T-cell (primary cell): ENCODE results near the gene TENT4B. TPM values are rescaled to one million over a fixed set of nuclear protein-coding genes. Genes with fewer than 3 reads are reported as not detected.

Experiments
- ATAC-seq, 4 experiments: fragments of 200-7000 bp in 3 of 4; fragments of 150-1000 bp in 1 of 4; cut with Tn5 transposase; replicated peaks in 1 of 4; 1 replicate in 3 of 4; 2 replicates in 1 of 4; pipeline ENCODE4 v1.10.0; 2021; ENCODE audit warnings: moderate library complexity in 3 of 4, mild to moderate bottlenecking in 2 of 4, moderate number of reproducible peaks in 1 of 4
- CTCF ChIA-PET, 2 donors: fragments of 300-600 bp; sonication (Branson Sonifier 250); formaldehyde crosslinking; loops; one replicate each; lab custom pipeline; 2022; ENCODE audit warnings: antibody characterized with exemption in 2 of 2; lab: Charles Lee
- POLR2A ChIA-PET, 2 donors: fragments of 300-600 bp; sonication (Branson Sonifier 250); formaldehyde crosslinking; loops; one replicate each; lab custom pipeline; 2022; ENCODE audit warnings: antibody characterized with exemption in 2 of 2; lab: Charles Lee
- DNase-seq, 35 experiments: peaks; one replicate each; pipeline versions ENCODE4 v3.0.0 to v3.0.0-alpha.2; 2013 to 2023
- H3K27ac ChIP-seq: one replicate; pipeline ENCODE4 v1.5.1; 2013; ENCODE audit warnings: low read length
- H3K27me3 ChIP-seq, 2 experiments: replicated peaks in 1 of 2; 1 replicate in 1 of 2; 2 replicates in 1 of 2; pipeline versions ENCODE4 v1.6.1 to v1.7.0; 2013; ENCODE audit warnings: low read length in 1 of 2, mixed read lengths in 1 of 2; ENCODE audit not compliant: control insufficient read depth in 2 of 2, insufficient read depth in 2 of 2; ENCODE audit errors: extremely low read depth in 1 of 2
- H3K36me3 ChIP-seq, 2 donors: 1 replicate in 1 of 2; 2 replicates in 1 of 2; pipeline versions ENCODE4 v1.6.1 to v1.7.0; 2013; ENCODE audit warnings: low read length in 1 of 2; ENCODE audit not compliant: control insufficient read depth in 2 of 2, insufficient read depth in 1 of 2; ENCODE audit errors: extremely low read depth in 1 of 2
- H3K4me1 ChIP-seq, 2 experiments: 1 replicate in 1 of 2; 2 replicates in 1 of 2; pipeline versions ENCODE4 v1.6.1 to v1.7.0; 2013; ENCODE audit warnings: low read length in 2 of 2, mixed read lengths in 1 of 2; ENCODE audit not compliant: insufficient read depth in 2 of 2, control insufficient read depth in 1 of 2; ENCODE audit errors: extremely low read depth in 1 of 2
- H3K4me3 ChIP-seq, 2 donors: 1 replicate in 1 of 2; 2 replicates in 1 of 2; pipeline versions ENCODE4 v1.5.1 to v1.7.0; 2013; ENCODE audit warnings: mild to moderate bottlenecking in 2 of 2, low read length in 1 of 2, moderate library complexity in 1 of 2; ENCODE audit not compliant: control insufficient read depth in 1 of 2; ENCODE audit errors: extremely low read depth in 1 of 2
- H3K9me3 ChIP-seq: 2 replicates; pipeline ENCODE4 v1.7.0; 2013
- H3K27ac Mint-ChIP-seq, 2 donors: one replicate each; pipeline ENCODE4 v1.8.0; 2020 to 2021; ENCODE audit warnings: mild to moderate bottlenecking in 2 of 2, mixed read lengths in 2 of 2
- H3K27me3 Mint-ChIP-seq, 2 donors: one replicate each; pipeline ENCODE4 v1.8.0; 2021 to 2022; ENCODE audit warnings: mixed read lengths in 2 of 2
- H3K36me3 Mint-ChIP-seq: one replicate; pipeline ENCODE4 v1.8.0; 2021; ENCODE audit warnings: mixed read lengths
- H3K4me1 Mint-ChIP-seq, 3 donors: one replicate each; pipeline ENCODE4 v1.8.0; 2020 to 2022; ENCODE audit warnings: mixed read lengths in 3 of 3, mild to moderate bottlenecking in 1 of 3
- H3K4me3 Mint-ChIP-seq, 3 donors: one replicate each; pipeline ENCODE4 v1.8.0; 2020 to 2022; ENCODE audit warnings: mild to moderate bottlenecking in 3 of 3, mixed read lengths in 3 of 3, moderate library complexity in 3 of 3
- H3K9me3 Mint-ChIP-seq, 3 donors: one replicate each; pipeline ENCODE4 v1.8.0; 2020 to 2022; ENCODE audit warnings: mixed read lengths in 3 of 3
- WGBS: methylation state at CpG from one replicate; pipeline ENCODE4 v1.1.5; 2013; ENCODE audit warnings: missing lambda C conversion rate; ENCODE audit not compliant: insufficient coverage; 5-methylcytosine and 5-hydroxymethylcytosine counted together
- total RNA-seq, 35 experiments: library from RNA in 6 of 35; stranded (reverse) in 6 of 35; fragments of 120-200 nt in 1 of 35; gene quantifications; one replicate each; pipeline versions ENCODE4 v1.2.1 to v1.2.4 and lab custom pipeline; 2013 to 2026

TENT4B gene
- total RNA-seq, 5 donors from 2014 or later (not counting 1 experiment from before 2014, with no cell fraction given): 20.2 to 31.9 (median 20.9) TPM

DNA sequence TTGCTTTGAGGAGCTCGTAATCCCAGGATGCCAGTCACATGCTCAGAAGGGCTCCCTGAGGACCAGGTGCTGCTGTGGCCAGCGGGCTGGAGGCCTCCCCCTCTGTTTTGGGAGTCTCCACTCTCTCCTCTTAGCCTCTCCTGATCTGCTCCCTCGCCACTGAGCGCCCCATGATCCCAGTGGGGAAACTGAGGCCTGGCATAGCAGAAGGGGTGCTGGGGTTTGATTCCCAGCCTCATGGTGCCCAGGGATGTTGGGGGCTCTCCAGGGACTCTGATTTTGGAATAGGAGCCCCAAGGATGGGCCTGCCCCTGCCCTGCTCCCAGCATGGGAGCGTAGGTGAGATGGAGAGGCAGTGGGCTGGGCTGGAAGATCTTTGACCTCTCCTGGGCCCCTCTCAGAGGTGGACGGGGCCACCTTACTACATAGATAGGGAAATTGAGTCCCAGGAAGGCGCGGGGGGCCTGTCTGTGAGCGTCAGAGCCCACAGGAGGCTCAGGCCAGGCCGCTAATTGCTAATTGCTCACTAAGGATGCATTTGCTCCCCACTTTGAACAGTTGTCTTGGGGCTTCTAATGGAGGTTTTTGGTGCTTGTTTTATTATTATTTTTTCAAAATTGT lies 112.7 kb downstream of the TENT4B start:
- WGBS: 61% methylated on average over 3 of the region's 10 CpGs
- H3K9me3 ChIP-seq: no peaks in the 10 kb centered on the region
- H3K36me3 ChIP-seq: peaks cover 3 to 5% of the 10 kb centered on the region in 2 donors
- H3K4me1 ChIP-seq: peaks cover 27 to 57% of the 10 kb centered on the region in 2 experiments
- no peaks in the 10 kb centered on the region for H3K27me3 ChIP-seq
- CTCF ChIA-PET: interaction anchor here (0.6 to 1.3 kb wide), 9 partner anchors 8 to 88 kb away, joined by 3 to 10 read pairs (median 4); no protein-coding TSS in a partner anchor
- H3K4me3 ChIP-seq: peak overlapping the region; percentile 91 to 95
- Mint-ChIP-seq H3K4me3 (peak overlapping the region; percentile 85 to 95 (median 94)), H3K4me1 (peaks cover 60 to 68% (median 67%) of the 10 kb centered on the region in 3 donors), H3K27ac (peak overlapping the region; percentile 98 to 99), H3K36me3 (peaks cover 11% of the 10 kb centered on the region), H3K9me3 (no peaks in the 10 kb centered on the region), H3K27me3 (no peaks in the 10 kb centered on the region)
- ATAC-seq (no peak), DNase-seq (no peak)
- H3K27ac ChIP-seq: peak overlapping the region; percentile 80
- POLR2A ChIA-PET: interaction anchor here (0.6 to 1.2 kb wide), 3 partner anchors 9 to 61 kb away, joined by 3 read pairs; no protein-coding TSS in a partner anchor

DNA sequence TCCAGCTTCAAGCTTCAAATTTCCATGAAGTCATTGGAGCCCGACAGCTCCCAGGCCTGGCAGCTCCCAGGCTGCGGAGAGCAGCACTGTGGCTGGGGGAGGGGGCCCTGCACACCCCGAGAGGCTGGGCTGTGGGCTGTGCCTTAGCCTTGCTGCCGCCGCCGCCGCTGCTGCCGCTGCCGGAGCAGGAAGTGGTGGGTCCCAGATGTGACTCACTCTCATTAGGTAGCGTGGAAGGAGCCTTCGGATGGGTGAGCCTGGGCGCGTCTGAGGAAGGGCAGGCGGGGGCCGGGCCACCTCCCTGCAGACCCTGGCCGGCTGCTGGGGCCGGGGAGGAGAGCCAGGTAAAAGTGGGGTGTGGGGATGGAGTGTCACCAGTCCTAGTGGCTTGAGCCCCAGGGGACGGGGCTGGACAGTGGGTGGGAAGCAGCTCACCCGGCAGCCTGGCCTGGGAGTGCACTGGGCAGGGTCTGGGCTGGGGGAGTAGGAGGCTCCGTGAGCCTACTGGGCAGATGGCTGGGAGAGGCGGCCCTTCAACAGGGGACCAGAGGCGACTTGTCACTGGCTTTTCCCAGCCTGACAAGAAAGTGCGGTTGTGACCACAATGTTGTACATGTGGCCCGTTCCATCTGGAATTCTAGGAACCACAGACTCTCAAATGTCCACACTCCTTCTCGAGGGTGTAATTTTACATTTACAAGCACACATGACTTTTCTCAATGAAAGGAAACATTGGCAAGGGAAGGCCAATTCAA lies 113.4 kb downstream of the TENT4B start, which contains the start of gene ADCY7:
TSS of gene ADCY7 (plus strand) at position 215 of the 755 bp plus-strand sequence. CDS start 21,629 bp downstream, outside the sequence.
- peak; percentile 93 to 94 (median 93) for ATAC-seq
- H3K4me3 ChIP-seq: peak within 1 kb of the TSS; percentile 91 to 95
- ChIA-PET POLR2A (interaction anchor here in 1 of 2 donors (0.7 kb wide), 1 partner anchor 61 kb away, joined by 3 read pairs; no protein-coding TSS in a partner anchor), CTCF (interaction anchor here (0.8 to 1.3 kb wide), 3 partner anchors 8 to 14 kb away, joined by 3 to 10 read pairs (median 4); no protein-coding TSS in a partner anchor)
- no peaks in the 10 kb centered on the region for H3K9me3 ChIP-seq
- peaks cover 33 to 64% of the 10 kb centered on the region in 2 experiments for H3K4me1 ChIP-seq
- H3K36me3 ChIP-seq: peaks cover 3 to 11% of the 10 kb centered on the region in 2 donors
- peak within 1 kb of the TSS; percentile 85 to 95 (median 94) for H3K4me3 Mint-ChIP-seq
- peak; percentile 66 to 88 (median 78) for DNase-seq
- no peaks in the 10 kb centered on the region for H3K27me3 Mint-ChIP-seq
- peaks cover 16% of the 10 kb centered on the region for H3K36me3 Mint-ChIP-seq
- WGBS: 0% methylated on average over 22 of the region's 25 CpGs
- no peaks in the 10 kb centered on the region for H3K27me3 ChIP-seq
- H3K9me3 Mint-ChIP-seq: no peaks in the 10 kb centered on the region
- H3K4me1 Mint-ChIP-seq: peaks cover 67 to 74% (median 74%) of the 10 kb centered on the region in 3 donors
- H3K27ac ChIP-seq: peak within 1 kb of the TSS; percentile 80
- peak within 1 kb of the TSS; percentile 98 to 99 for H3K27ac Mint-ChIP-seq

DNA sequence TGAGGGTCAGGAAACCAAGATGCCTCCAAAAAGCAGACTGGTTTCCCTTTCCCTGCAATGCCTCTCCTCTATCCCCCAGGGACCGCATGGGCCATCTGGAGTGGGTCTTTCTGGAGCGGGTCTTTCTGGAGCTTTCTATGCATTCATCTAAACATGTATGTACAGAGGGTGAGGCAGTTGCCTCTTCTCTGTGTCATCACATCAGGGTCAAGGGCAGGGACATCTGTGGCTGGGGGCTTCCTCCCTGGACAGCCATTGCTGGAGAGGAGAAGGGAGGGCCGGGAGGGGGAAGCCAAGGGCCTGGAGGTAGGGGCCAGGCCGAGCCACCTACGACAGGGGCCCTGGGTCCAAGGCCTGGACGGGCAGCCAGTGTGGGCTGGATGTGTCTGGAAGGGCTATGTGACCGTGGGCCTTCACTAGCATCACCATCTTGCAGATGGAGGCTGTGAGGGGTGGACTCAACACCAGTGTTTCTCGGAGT lies 114.1 kb downstream of the TENT4B start:
- peak overlapping the region; percentile 98 to 99 for H3K27ac Mint-ChIP-seq
- no peaks in the 10 kb centered on the region for H3K9me3 Mint-ChIP-seq
- H3K36me3 Mint-ChIP-seq: peaks cover 16% of the 10 kb centered on the region
- Histone ChIP-seq H3K36me3 (peaks cover 8 to 17% of the 10 kb centered on the region in 2 donors), H3K27ac (peak overlapping the region; percentile 80), H3K4me3 (peak overlapping the region; percentile 91 to 95), H3K9me3 (no peaks in the 10 kb centered on the region), H3K4me1 (peaks cover 40 to 71% of the 10 kb centered on the region in 2 experiments), H3K27me3 (no peaks in the 10 kb centered on the region)
- H3K4me1 Mint-ChIP-seq: peaks cover 73 to 81% (median 76%) of the 10 kb centered on the region in 3 donors
- DNase-seq (no peak), ATAC-seq (peak in 1 of 4 experiments; percentile 3)
- POLR2A ChIA-PET: no interaction called here
- no peaks in the 10 kb centered on the region for H3K27me3 Mint-ChIP-seq
- WGBS: 8% methylated on average over 5 of the region's 8 CpGs
- CTCF ChIA-PET: no interaction called here
- H3K4me3 Mint-ChIP-seq: peak overlapping the region; percentile 85 to 95 (median 94)

DNA sequence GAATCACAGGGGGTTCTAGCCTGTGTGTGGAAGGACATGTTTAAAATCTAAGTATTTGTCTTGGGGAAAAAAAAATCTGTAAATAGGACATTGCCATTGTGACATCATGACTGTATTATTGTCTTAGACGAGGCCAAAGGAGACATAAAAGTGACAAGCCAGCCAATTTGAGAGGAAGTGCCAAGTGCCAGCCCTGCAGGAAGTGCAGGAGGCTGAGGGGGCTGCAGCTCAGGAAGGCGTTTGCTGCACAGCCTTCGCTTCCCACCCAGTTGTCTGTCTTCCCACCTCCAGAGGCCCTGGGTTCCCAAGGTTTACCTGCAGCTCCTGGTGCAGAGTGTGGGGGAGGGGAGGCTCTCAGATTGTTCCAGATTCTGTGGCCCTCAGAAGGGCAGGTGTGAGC lies 114.5 kb downstream of the TENT4B start:
- Histone ChIP-seq H3K27me3 (no peaks in the 10 kb centered on the region), H3K9me3 (no peaks in the 10 kb centered on the region), H3K36me3 (peaks cover 8 to 21% of the 10 kb centered on the region in 2 donors), H3K4me1 (peaks cover 45 to 76% of the 10 kb centered on the region in 2 experiments), H3K27ac (peak overlapping the region; percentile 80), H3K4me3 (peak overlapping the region; percentile 91 to 95)
- ChIA-PET POLR2A (interaction anchor here in 1 of 2 donors (0.5 kb wide), 1 partner anchor 16 kb away, joined by 3 read pairs; no protein-coding TSS in a partner anchor), CTCF (interaction anchor here in 1 of 2 donors (0.7 to 1.4 kb wide), 3 partner anchors 10 to 243 kb away, joined by 3 read pairs; partner anchors contain the start of gene CNEP1R1)
- Mint-ChIP-seq H3K27me3 (no peaks in the 10 kb centered on the region), H3K9me3 (no peaks in the 10 kb centered on the region), H3K27ac (peak overlapping the region; percentile 98 to 99), H3K4me3 (peak overlapping the region; percentile 85 to 95 (median 94)), H3K4me1 (peaks cover 78 to 86% (median 81%) of the 10 kb centered on the region in 3 donors), H3K36me3 (peaks cover 16% of the 10 kb centered on the region)
- WGBS: 0% methylated on average over 1 of the region's 3 CpGs
- DNase-seq (peak in 7 of 35 experiments; percentile 18 to 63 (median 44)), ATAC-seq (peak in 3 of 4 experiments; percentile 20 to 34 (median 25))

DNA sequence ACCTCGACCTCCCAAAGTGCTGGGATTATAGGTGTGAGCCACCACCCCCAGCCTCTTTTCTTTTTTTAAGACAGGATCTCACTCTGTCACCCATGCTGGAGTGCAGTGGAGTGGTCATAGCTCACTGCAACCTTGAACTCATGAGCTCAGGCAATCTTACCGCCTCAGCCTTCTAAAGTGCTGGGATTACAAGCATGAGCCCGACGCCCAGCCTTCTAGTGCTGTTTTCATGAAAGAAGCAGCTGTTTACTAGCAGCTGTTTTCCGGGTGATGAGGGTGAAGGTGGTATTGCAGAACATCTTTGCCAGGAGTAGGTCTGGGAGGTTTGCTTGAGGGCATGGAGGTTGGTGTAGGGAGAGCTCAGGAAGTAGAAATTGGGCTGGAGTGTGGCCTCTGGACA lies 115.2 kb downstream of the TENT4B start:
- POLR2A ChIA-PET: interaction anchor here (0.5 to 1.1 kb wide), 5 partner anchors 9 to 518 kb away, joined by 3 to 7 read pairs (median 4); no protein-coding TSS in a partner anchor
- H3K27ac ChIP-seq: peak overlapping the region; percentile 25
- Mint-ChIP-seq H3K27ac (peak overlapping the region; percentile 99 to 100), H3K4me3 (peak overlapping the region; percentile 85 to 95 (median 94)), H3K4me1 (peaks cover 85 to 93% (median 86%) of the 10 kb centered on the region in 3 donors), H3K9me3 (no peaks in the 10 kb centered on the region), H3K36me3 (peaks cover 16% of the 10 kb centered on the region), H3K27me3 (no peaks in the 10 kb centered on the region)
- CTCF ChIA-PET: interaction anchor here (0.6 to 1.4 kb wide), 8 partner anchors 9 to 399 kb away, joined by 3 to 5 read pairs (median 3); partner anchors contain the start of gene CNEP1R1 (in 1 of the 2)
- peaks cover 52 to 83% of the 10 kb centered on the region in 2 experiments for H3K4me1 ChIP-seq
- 20% methylated on average over 1 of the region's 5 CpGs for WGBS
- no peaks in the 10 kb centered on the region for H3K27me3 ChIP-seq
- no peaks in the 10 kb centered on the region for H3K9me3 ChIP-seq
- DNase-seq (peak in 1 of 35 experiments; percentile 13), ATAC-seq (no peak)
- H3K36me3 ChIP-seq: peaks cover 8 to 25% of the 10 kb centered on the region in 2 donors
- H3K4me3 ChIP-seq: peak overlapping the region; percentile 91 to 95
